GM18508 (cell line): ENCODE results near the gene CYP27A1.

Experiments used
- ATAC-seq: cut with Tn5 transposase; IDR thresholded peaks from one replicate; pipeline ENCODE4 v1.9.1; 2021; ENCODE audit warnings: moderate number of reproducible peaks; ENCODE audit not compliant: insufficient read depth, unreplicated experiment

Gene CYP27A1

DNA sequence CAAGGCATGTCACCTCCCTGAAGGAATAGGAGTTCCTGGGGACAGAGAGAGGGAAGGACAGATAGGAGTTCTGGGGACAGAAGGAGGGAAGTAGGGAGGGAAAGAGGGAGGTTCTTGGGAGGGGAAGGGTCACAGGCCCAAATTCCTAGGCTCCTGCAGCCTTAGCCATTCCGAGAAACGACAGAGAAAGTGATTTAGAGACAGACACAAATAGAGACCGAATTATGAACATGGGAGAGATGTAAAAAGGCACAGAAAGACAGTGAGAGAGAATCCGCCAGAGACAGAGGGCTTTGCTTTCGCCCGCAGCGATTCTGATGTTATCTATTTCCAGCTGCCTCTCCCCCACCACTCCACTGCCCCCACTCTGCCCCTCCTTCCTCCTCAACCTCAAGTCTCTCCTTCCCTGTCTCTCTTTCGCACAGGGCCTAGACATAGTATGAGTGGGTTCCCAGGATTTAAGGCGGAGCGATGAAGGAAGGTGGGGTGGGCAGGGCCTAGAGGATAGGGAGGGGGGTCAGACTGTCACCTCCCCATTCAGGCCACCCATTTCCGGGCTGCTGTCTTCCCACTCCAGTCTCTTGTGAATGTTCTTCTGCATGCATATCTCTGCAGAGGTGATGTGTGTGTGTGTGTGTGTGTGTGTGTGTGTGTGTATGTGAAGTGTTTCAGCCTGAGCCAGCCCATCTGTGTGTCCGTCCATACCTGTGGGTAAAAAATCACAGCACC is 74.4 kb downstream of the CYP27A1 start:
- no peak for ATAC-seq

DNA sequence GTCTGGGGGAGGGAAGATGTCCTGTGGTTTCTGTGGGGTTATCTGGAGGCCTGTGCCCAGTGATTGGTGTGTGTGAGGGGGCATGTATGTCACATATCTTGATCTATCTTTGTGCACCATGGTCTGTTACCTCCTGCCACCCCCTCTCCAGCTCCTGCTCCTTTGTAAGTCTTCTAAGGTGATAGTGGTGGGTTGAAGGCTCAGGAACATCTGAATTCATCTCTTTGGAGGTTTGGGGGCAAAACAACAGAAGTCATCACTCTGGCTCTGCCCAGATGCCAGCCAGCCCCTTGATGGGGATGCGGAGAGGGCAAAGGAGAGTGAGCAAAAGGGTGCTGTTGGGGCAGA is 74.9 kb downstream of the CYP27A1 start:
- ATAC-seq: no peak

DNA sequence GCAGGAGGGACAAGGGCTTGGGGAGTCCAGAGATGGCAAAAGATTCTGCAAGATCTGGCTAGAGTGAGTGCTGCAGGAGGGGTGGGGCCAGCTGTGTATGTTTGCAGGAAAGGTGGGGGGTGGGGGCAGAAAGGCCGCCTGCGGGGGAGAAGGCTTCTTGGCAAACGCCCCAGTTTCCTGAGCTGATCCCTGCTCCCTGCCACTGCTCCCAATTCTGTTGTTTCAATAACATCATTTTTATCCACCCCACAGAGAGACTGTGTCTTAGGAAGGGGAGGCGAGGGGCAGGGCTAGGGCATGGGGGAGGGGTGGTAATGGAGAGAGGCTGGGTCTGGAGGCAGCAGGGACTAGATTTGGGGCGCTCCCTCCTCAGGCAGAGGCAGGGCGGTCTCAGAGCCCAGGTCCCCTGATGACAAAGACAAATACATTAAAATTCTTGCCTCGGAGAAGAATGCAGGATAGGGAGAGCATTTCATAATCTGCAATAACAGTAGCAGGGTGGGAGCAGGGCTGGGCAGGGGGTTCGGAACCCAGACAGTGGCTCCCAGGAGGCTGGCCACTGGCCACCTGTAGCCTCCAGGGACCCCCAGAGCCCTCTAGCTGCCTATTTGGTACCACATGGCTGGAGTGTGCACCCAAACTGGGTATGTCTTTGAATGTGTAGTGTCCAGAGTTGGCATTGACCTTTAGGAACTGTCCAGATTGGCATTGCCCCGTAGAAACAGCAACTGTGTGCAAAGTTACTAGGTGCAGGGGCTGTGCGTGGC is 75.6 kb downstream of the CYP27A1 start:
- ATAC-seq: no peak

DNA sequence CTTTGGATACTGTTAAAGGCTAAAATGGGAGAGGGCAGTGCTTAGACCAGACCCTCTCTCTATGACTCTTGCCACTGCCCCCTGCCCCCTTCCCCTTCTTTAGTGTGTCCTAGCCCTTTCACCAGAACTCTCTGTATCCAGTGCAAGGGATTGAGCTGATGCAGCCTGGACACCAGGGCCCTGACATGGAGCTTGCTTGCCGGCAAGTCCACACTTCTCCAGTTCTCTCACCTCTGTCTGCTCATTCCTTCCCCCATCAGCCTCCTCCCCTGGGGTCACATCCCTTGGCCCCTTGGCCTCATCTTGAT is 76.1 kb downstream of the CYP27A1 start:
- no peak for ATAC-seq

DNA sequence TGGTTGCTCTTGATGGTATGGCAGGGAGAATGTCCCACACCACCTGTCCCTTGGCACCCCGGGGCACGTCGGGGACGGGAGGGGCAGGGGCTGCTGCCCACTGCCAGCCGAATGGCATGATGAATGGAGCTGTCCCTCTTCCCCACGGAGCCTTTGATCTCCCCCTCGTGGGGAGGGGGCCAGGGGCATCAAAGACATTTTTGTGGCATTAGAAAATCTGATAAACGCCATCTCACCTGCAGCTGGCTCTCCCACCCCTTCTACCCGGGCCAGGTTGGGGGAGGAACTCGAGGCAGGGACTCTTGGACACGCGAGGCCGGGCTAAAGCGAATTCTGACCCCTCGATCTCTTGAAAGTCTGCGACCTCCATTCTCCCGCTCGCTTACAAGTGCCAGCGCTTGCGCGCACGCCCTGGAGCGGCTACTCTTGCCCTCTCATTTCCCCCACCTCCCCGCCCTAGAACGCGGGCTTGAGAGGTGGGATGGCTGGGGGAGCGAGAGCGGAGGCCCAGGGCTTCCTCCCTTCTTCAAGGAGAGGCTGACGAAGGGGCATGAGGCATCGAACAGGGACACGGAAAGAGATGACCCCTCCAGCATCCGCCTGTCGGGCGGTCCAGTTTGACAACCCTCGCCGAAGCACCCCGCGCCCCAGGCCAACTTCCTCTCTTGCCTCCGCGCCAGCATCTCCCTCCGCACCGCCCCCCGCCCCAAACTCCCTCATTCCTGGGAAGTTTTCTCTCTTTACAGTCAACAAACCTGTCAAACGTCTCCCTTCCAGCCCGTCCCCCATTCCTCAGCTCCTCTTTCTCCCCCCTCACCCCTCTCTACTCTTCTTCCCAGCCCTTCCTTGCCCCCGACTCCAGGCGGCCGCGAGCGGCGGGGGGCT is 77.0 kb downstream of the CYP27A1 start:
- ATAC-seq: no peak

DNA sequence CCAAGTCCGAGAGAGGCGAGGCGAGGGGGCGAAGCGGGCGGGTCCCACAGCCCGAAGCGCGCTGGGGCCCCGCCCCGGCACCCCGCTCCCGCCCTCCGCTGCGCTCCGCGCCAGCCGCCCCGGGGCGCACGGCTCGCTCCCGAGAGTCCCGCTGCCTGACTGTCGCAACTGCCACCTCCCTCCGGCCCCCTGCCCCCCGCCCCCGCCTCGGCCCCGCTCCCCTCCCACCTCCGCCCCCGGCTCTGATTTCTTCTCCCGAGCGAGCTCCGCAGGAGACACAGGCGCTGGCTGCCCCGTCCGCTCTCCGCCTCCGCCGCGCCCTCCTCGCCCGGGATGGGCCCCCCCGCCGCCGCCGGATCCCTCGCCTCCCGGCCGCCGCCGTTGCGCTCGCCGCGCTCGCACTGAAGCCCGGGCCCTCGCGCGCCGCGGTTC is 77.6 kb downstream of the CYP27A1 start, which contains the start of gene WNT6:
WNT6 (plus strand) TSS at position 250 of the 432 bp plus-strand sequence. CDS start 233 bp downstream, outside the sequence.
- no peak for ATAC-seq

DNA sequence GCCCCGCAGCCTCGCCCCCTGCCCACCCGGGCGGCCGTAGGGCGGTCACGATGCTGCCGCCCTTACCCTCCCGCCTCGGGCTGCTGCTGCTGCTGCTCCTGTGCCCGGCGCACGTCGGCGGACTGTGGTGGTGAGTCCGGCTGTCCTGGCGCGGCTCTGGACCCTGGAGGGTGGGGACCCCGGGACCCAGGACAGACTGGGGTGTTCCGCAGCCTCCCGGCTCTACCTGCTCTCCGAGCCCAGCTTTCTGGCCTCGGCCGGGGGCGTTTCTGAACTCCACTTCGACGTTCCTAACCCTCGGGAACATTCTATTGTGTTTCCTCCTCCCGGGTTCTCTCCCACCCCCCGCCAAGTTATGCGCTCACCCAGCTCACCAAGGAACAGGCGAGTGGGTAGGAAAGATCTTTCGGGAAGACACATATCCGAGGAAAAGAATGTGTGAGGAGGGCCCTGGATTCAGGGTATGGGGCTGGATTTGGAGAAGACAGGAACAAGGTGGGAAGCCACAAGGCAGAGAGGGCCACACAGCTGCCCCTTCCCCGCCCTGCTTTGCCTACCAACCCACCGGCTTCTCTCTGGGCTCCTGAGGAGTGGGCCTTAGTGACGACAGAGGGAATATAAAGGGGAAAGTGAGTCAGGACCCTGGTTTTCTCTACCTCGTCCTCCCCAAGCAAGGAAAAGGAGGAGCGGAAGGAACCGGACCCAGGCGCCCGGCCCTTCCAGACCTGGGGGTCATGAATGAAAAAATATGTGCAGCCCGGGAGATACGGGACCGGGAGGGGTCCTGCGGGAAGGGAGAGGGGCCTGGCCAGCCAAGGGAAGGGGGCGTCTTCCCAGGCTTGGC is 78.3 kb downstream of the CYP27A1 start:
- ATAC-seq: no peak

DNA sequence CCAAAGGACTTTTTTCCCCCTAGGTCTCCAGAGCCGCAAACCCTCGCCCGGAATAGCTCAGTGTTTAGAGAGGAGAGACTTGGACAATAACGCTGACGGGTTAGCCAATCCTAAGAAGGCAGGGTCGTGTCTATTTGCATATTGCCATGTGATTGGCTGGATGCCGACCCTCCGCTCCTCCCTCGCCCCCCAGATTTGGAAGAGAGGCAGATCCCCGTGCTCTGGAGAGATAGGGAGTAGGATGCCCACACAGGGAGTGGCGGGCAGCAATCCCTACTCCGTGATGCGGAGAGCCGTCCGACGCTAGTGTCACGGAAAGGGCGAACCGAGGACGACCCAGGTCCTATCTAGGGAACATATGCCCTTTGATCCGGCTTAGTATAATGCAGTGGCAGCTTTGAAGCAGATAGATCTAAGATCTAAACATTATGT is 79.0 kb downstream of the CYP27A1 start:
- ATAC-seq: no peak

DNA sequence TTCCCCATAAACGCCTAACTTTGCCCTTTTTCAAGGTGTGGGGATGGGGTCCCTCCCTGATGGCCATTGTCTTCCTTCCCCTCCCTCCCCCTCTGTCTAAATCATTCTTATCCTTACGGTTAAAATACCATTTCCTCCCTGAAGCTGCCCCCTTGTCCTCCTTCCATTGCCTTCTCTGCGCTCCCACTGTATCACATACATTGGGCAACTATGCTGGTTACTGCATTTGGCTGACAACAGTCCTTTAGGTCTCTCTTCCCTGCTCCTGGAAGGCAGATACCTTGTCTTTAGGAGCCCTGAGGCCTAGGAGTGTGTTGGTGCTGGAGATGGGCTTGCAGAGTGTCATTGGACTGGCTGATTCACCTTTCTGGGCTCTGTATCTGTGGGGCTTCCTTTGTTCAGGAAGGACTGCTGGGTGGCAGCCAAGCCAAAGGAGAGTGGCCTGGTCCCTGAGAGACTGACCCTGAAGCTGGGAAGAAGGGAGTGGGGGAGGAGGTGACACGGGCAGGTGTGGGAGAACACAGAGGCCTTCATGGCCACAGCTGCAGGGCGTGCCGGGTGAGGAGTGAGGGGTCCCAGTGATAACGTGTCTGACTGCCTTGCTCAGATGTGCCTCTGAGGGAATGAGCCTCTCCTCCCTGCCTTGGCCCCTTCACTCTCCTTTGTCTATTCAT is 79.8 kb downstream of the CYP27A1 start:
- no peak for ATAC-seq

DNA sequence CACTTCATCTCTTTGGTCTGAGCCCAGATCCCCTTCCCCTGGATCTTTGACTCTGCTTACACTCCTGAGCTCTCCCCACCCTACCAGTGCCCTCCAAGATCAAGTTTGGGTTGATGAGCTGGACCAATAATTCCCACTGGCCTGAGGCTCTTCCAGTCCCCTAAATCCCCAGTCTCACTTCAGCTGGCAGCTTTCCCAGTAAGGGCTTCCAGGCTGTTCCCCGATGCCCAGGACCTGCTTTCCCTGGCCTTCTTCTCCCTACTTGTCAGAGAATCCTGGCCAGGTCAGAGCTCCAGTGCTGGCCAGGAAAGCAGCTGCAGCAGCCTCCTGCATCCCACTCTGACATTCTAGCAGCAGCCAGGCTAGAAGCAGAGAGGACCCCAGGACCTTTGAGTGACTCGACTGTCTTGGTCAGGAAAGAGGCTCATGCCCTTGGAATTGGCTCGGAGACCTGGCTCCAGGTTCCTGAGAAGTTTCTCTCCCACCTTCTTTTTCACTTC is 81.1 kb downstream of the CYP27A1 start:
- no peak for ATAC-seq
